ENCODE data around the gene RASSF5. TPM values are rescaled to one million over a fixed set of nuclear protein-coding genes. Genes with fewer than 3 reads are reported as not detected.

Gene RASSF5
- total and polyA plus RNA-seq, 8 donors, result 6.7 to 22.3 (median 12.5) TPM

DNA sequence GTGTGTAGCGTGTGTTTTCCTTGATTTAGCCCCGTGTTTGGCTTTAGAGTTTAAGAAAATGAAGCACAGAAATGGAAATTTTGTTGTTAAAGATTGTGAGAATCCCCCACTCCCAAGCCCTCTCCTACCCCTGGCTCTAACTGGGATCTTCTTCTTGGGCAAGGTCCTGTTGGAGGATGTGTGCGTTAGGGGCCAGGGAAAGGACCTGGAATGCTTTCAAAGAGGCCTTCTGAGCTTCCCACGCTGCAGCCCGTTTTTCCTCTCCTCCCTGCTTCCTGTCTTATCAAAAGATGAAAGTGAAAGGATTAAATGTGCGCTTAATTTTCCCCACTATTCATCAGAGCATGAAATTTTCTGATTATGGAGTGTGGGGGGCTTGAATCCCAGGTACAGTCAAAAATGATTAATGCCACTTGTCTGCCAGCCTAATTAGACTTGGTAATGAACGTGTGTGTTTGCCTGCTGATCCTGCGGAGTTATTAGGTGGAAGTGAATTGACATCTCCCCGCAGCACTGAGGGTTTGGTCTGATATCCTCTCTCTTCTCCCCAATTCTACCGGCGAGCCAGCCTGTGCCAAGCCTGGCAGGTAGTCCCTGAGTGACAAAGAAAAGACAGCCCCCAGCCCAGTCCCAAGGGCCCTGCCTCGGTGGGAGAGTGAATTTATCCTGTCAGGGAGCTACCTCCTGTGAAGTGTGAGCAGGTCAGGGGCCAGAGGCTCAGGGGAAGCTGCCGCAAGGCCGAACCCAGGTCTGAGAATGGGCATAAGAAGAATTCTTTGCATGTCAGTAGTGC lies 4.9 kb downstream of the RASSF5 start:
- peak overlapping the region; percentile 38 to 81 (median 57) for H3K27ac ChIP-seq
- no peaks in the 10 kb centered on the region for H3K27me3 ChIP-seq

DNA sequence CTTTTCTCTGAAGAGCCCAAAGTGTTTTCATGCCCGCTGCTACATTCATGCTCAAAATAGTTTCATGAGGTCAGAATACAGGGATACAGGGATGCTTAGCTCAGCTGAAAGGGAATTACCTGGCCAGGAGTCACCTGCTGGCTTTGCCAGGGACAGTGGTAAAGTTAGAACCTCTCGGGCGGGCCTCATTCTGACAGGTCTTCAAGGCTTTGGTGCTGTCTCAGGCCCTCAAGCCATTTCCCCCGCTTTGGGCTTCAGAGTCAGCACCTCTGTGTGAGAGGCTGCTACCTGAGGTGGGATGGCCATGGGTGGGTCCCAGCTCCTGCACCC lies 5.5 kb downstream of the RASSF5 start:
- H3K4me3 ChIP-seq, result no peak overlapping the region
- peak overlapping the region; percentile 38 to 81 (median 57) for H3K27ac ChIP-seq
- no peaks in the 10 kb centered on the region for H3K36me3 ChIP-seq
- no peaks in the 10 kb centered on the region for H3K9me3 ChIP-seq
- ATAC-seq (peak in 1 of 4 donors; percentile 7), FAIRE-seq (no peak), DNase-seq (peak in 1 of 6 donors; percentile 52)
- intact Hi-C loops (cut with DNase I), result no loop called here
- H3K4me1 ChIP-seq, result peaks cover 19 to 25% (median 23%) of the 10 kb centered on the region in 3 donors
- TF ChIP-seq, protein P1, sequence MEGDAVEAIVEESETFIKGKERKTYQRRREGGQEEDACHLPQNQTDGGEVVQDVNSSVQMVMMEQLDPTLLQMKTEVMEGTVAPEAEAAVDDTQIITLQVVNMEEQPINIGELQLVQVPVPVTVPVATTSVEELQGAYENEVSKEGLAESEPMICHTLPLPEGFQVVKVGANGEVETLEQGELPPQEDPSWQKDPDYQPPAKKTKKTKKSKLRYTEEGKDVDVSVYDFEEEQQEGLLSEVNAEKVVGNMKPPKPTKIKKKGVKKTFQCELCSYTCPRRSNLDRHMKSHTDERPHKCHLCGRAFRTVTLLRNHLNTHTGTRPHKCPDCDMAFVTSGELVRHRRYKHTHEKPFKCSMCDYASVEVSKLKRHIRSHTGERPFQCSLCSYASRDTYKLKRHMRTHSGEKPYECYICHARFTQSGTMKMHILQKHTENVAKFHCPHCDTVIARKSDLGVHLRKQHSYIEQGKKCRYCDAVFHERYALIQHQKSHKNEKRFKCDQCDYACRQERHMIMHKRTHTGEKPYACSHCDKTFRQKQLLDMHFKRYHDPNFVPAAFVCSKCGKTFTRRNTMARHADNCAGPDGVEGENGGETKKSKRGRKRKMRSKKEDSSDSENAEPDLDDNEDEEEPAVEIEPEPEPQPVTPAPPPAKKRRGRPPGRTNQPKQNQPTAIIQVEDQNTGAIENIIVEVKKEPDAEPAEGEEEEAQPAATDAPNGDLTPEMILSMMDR (IDR thresholded peaks at IDR 0.05), result no peak
- H3K27me3 ChIP-seq, result no peaks in the 10 kb centered on the region
- 72 to 79% methylated on average over 4 of the region's 4 CpGs for WGBS, 2 donors

More for the DNA sequence above, 4.9 kb downstream of the RASSF5 start:
- FAIRE-seq, result no peak
- Histone ChIP-seq H3K4me1 (peaks cover 19 to 25% (median 23%) of the 10 kb centered on the region in 3 donors), H3K9me3 (no peaks in the 10 kb centered on the region), H3K36me3 (no peaks in the 10 kb centered on the region), H3K4me3 (no peak overlapping the region)
- WGBS, 2 donors, result 57 to 59% methylated on average over 14 of the region's 14 CpGs
- peak in 1 of 6 donors; percentile 50 for DNase-seq
- no peak for ATAC-seq
- TF ChIP-seq, protein P1 (IDR thresholded peaks at IDR 0.05), result no peak
- intact Hi-C loops (cut with DNase I), result no loop called here

DNA sequence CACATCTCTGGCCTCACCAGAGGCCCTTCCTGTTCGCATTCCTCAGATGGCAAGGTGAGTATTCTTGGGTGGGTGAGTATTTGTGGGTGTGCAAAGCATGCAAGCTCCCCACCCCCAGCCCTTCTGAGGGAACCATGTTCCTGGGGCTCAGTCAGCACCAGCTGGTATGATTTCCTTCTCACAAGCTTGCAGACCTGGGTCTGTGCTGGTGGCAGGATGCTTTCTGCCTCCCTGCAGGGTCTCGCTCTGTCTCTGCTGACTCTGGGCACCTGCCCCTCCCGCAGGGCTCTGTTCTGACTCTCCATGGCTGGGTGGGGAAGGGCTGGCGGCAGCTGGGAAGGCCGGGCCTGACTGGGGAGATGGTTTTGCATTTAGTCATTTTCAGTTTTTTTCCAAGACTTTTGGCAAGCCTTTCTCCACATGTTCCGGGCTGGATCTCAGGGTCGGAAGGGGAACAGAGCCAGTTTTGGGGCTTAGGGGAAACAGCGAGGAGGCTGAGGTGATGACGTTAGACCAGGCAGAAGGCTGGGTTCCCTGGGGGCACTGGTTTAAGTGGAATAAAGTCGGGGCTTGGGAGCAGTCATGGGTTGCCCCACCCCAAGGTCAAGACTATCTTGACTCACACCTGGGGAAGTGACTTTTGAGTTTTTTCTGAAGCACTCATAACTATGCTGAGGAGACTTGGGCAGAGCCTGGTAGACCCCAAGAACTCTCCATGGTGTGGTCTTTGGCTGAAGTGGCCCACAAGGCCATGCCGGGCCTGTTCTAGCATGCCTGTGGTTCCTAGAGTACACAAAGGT lies 6.2 kb downstream of the RASSF5 start:
- no peak overlapping the region for H3K4me3 ChIP-seq
- no peaks in the 10 kb centered on the region for H3K27me3 ChIP-seq
- intact Hi-C loops (cut with DNase I), result no loop called here
- peaks cover 19 to 25% (median 23%) of the 10 kb centered on the region in 3 donors for H3K4me1 ChIP-seq
- no peaks in the 10 kb centered on the region for H3K9me3 ChIP-seq
- FAIRE-seq, result no peak
- TF ChIP-seq, protein P1 (IDR thresholded peaks at IDR 0.05), result no peak
- 36 to 46% methylated on average over 11 of the region's 11 CpGs for WGBS, 2 donors
- H3K27ac ChIP-seq, result peak overlapping the region; percentile 38 to 81 (median 57)
- no peaks in the 10 kb centered on the region for H3K36me3 ChIP-seq
- DNase-seq, result peak in 5 of 6 donors; percentile 30 to 67 (median 59)
- ATAC-seq, result peak; percentile 51 to 70 (median 62)

DNA sequence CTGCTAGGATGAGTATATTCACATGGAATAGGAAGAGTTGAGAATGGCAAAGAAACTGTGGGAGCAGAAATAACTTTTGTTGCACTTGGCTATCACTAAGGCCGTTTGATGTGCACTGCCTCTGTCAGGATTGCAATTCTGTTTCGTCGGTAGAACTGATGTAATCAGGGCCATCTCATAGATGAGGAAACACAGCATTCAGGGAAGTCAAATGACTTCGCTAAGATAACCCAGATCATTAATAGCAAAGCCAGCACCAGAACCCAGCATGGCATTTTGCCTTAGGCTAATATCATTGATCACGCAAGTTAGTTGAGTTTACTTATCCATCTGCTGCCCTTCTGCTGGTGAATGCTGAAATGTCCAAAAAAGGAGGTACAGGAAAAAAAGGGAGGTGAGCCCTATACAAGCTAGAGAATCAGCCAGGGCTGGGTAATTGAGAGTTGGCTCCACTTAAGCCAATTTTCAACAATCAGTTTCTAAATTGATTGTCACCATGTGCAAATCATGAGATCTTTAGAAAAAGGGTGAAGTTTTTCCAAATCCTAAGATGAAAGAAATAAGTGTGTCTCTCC lies 7.6 kb downstream of the RASSF5 start:
- Histone ChIP-seq H3K27me3 (no peaks in the 10 kb centered on the region), H3K4me3 (no peak overlapping the region), H3K36me3 (no peaks in the 10 kb centered on the region), H3K9me3 (no peaks in the 10 kb centered on the region), H3K27ac (peak overlapping the region in 1 of 4 donors; percentile 81), H3K4me1 (peaks cover 19 to 23% (median 20%) of the 10 kb centered on the region in 3 donors)
- ATAC-seq (no peak), DNase-seq (no peak), FAIRE-seq (no peak)
- WGBS, 2 donors, result 62 to 63% methylated on average over 5 of the region's 5 CpGs
- intact Hi-C loops (cut with DNase I), result no loop called here
- TF ChIP-seq, protein P1 (IDR thresholded peaks at IDR 0.05), result no peak
